ENCODE data around the gene NUBPL. TPM values are rescaled to one million over a fixed set of nuclear protein-coding genes. Genes with fewer than 3 reads are reported as not detected.
"Not testable (repeated sequence)": the region's sequence is repeated elsewhere in the genome, so short reads cannot be mapped to it uniquely, and the experiment has no call there.

Gene NUBPL
- total RNA-seq, 3 donors from 2014 or later, result 10.8 to 15.1 (median 12.0) TPM

DNA sequence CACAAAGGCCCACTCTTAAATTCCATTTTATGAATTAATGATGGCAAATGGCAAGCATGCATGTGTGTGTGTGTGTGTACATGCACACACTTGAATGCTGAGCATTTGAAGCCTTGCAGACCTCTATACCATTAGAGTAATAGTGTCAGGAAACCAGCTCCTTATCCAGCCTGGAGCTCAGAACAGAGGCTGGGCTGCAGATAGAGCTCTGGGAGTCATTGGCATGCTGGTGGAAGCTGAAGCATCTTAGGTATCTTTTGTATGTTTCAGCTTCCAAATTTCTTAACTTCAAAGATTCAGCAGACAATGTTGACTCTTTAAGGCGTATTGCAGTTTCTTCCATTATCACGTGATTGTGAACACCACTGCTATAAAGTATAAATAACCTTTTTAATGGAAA lies 323.0 kb downstream of the NUBPL start:
- intact Hi-C loops (cut with DNase I, micrococcal nuclease), result no loop called here
- no peak overlapping the region for H3K4me3 ChIP-seq
- H3K36me3 ChIP-seq (ENCODE audit: low read depth), result no peaks in the 10 kb centered on the region
- no peak for DNase-seq
- H3K4me1 ChIP-seq (ENCODE audit: low read depth), result no peaks in the 10 kb centered on the region
- H3K9me3 ChIP-seq, result no peaks in the 10 kb centered on the region
- TF ChIP-seq, protein P1, sequence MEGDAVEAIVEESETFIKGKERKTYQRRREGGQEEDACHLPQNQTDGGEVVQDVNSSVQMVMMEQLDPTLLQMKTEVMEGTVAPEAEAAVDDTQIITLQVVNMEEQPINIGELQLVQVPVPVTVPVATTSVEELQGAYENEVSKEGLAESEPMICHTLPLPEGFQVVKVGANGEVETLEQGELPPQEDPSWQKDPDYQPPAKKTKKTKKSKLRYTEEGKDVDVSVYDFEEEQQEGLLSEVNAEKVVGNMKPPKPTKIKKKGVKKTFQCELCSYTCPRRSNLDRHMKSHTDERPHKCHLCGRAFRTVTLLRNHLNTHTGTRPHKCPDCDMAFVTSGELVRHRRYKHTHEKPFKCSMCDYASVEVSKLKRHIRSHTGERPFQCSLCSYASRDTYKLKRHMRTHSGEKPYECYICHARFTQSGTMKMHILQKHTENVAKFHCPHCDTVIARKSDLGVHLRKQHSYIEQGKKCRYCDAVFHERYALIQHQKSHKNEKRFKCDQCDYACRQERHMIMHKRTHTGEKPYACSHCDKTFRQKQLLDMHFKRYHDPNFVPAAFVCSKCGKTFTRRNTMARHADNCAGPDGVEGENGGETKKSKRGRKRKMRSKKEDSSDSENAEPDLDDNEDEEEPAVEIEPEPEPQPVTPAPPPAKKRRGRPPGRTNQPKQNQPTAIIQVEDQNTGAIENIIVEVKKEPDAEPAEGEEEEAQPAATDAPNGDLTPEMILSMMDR (IDR thresholded peaks at IDR 0.05), result no peak
- no peak for ATAC-seq

DNA sequence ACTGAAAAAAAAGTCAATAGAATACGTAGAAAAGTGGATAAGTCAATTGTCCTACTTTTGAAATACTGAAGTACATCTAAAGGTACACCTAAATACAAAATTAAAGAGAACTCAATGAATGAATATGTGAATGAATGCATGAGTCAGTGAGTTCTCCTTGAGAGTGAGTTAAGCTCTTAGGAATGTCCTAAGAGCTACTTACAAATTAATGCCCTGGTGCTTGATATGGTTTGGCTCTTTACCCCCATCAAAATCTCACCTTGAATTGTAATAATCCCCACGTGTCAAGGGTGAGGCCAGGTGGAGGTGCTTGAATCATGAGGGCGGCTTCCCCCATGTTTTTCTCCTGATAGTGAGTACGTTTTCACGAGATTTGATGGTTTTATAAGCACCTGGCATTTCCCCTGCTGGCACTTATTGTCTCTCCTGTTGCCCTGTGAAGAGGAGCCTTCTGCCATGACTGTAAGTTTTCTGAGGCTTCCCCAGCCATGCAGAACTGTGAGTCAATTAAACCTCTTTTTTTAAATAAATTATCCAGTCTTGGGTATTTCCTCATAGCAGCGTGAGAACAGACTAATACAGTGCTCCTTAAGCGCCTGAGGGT lies 323.7 kb downstream of the NUBPL start:
- H3K4me1 ChIP-seq (ENCODE audit: low read depth), result no peaks in the 10 kb centered on the region
- H3K9me3 ChIP-seq, result no peaks in the 10 kb centered on the region
- intact Hi-C loops (cut with DNase I, micrococcal nuclease), result no loop called here
- DNase-seq (no peak), ATAC-seq (no peak)
- no peak overlapping the region for H3K4me3 ChIP-seq
- no peaks in the 10 kb centered on the region for H3K36me3 ChIP-seq (ENCODE audit: low read depth)
- TF ChIP-seq, protein P1 (IDR thresholded peaks at IDR 0.05), result no peak

DNA sequence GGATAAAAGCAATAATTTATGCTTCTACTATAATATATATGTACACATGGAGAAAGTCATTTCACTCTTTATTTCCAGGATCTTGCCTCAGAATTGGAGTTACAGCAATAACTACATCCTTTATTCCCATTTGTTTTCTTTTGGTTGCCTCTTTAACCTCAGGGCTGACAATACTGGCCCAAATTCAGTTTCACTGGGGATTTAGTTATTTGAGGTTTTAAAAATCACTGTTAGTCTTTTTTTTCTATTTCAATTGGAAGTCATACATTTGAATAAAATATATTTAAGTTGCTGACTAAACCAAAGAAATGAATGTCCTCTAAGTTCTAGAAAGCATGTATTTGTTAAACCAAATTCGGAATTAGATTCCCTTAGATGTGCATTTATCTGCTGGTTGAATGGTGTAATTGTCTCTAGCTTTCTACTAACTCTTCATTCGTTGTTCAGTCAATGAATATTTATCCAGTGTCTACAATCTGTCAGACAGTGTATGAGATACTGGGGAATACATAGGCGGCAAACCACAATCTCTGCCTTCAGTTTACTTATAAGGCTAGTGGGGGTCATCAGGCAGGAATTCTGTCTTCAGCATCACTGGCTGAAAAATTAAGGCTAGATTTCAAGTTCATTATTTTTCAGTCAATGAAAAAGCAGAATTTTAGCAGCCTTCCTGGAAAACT lies 325.1 kb downstream of the NUBPL start:
- TF ChIP-seq, protein P1 (IDR thresholded peaks at IDR 0.05), result no peak
- no peak overlapping the region for H3K4me3 ChIP-seq
- DNase-seq, result no peak
- no peaks in the 10 kb centered on the region for H3K9me3 ChIP-seq
- H3K4me1 ChIP-seq (ENCODE audit: low read depth), result no peaks in the 10 kb centered on the region
- no peak for ATAC-seq
- intact Hi-C loops (cut with DNase I, micrococcal nuclease), result no loop called here
- no peaks in the 10 kb centered on the region for H3K36me3 ChIP-seq (ENCODE audit: low read depth)

DNA sequence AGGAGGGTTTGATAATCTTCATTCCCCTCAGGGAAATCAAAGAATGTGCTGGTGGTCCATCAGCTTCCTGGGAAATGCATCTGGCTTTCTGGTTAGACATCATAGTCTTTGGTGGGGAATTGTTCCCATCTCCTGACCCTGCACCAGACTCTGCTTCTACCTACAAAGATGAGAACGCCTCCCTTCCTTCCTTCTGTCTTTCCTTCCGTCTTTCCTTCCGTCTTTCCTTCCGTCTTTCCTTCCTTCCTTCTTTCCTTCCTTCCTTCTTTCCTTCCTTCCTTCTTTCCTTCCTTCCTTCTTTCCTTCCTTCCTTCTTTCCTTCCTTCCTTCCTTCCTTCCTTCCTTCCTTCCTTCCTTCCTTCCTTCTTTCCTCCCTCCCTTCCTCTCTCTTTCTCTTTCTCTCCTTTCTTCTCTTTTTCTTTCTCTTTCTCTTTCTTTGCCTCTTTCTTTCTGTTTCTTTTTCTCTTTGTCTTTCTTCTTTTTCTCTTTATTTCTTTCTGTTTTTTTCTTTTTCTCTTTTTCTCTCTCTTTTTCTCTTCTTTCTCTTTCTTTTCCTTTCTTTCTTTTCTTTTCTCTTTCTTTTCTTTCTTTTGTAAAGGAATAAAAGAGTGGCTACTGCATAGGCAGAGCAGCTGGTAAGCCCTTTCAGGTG lies 326.9 kb downstream of the NUBPL start:
- Histone ChIP-seq H3K4me3 (no peak overlapping the region), H3K36me3 (ENCODE audit: low read depth) (no peaks in the 10 kb centered on the region), H3K4me1 (ENCODE audit: low read depth) (no peaks in the 10 kb centered on the region), H3K9me3 (no peaks in the 10 kb centered on the region)
- TF ChIP-seq, protein P1 (IDR thresholded peaks at IDR 0.05), result no peak
- no peak for DNase-seq
- intact Hi-C loops (cut with DNase I, micrococcal nuclease), result no loop called here
- ATAC-seq, result no peak

DNA sequence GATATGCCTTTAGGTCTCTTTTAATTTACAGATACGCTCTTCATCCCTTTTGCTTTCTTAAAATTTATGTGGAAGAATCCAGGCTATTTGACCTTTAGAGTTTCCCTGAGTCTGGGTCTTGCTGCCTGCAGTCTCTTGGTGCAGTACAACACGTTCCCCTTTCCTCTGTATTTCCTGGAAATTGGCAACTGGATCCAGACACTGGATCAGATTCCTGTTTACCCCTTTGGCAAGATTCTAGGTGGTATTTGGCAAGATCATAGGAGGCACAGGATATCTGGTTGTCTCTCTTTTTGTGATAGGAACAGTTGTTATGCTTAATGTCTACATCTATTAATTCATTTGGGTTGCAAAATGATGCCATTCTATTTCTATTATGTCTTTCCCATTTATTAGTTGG lies 328.1 kb downstream of the NUBPL start:
- Histone ChIP-seq H3K4me3 (no peak overlapping the region), H3K9me3 (no peaks in the 10 kb centered on the region), H3K36me3 (ENCODE audit: low read depth) (no peaks in the 10 kb centered on the region), H3K4me1 (ENCODE audit: low read depth) (no peaks in the 10 kb centered on the region)
- DNase-seq (no peak), ATAC-seq (no peak)
- TF ChIP-seq, protein P1 (IDR thresholded peaks at IDR 0.05), result no peak
- intact Hi-C loops (cut with DNase I, micrococcal nuclease), result no loop called here

DNA sequence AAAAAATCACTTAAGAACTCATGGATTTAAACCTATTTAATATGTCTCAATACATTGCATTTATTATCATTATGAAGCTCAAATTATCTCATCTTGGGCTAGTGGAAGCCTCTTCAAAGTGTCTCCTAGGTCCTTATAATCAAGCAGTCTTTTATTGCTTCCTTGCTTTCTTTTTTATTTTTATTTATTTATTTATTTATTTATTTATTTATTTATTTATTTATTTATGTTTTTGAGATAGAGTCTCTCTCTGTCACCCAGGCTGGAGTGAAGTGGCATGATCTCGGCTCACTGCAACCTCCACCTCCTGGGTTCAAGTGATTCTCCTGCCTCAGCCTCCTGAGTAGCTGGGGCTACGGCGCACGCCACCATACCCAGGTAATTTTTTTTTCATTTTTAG lies 329.0 kb downstream of the NUBPL start:
- H3K9me3 ChIP-seq; H3K4me3 ChIP-seq; intact Hi-C loops (cut with DNase I, micrococcal nuclease); H3K4me1 ChIP-seq (ENCODE audit: low read depth); DNase-seq; ATAC-seq; H3K36me3 ChIP-seq (ENCODE audit: low read depth): not testable (repeated sequence)

All from mucosa of descending colon (tissue), 3 donors.